Germinal center (tissue), 1 donor: ENCODE measurements around the gene RAD50.

ENCODE experiments used
- DNase-seq: peaks from one replicate; pipeline ENCODE4 v3.0.0; 2012; ENCODE audit warnings: mixed read lengths, low spot score

The RAD50 gene

GRCh38 chr5:132662004-132662401 lies 105.2 kb downstream of the RAD50 start:
- no peak for DNase-seq

GRCh38 chr5:132662925-132663770 lies 106.4 kb downstream of the RAD50 start:
- DNase-seq: peak; percentile 49

- no peak for DNase-seq
Measured at GRCh38 chr5:132663771-132664695, 107.3 kb downstream of the RAD50 start.

GRCh38 chr5:132664696-132665209 lies 108.0 kb downstream of the RAD50 start:
- DNase-seq: no peak

GRCh38 chr5:132665574-132666080 lies 108.8 kb downstream of the RAD50 start:
- no peak for DNase-seq

GRCh38 chr5:132666310-132667123 lies 109.7 kb downstream of the RAD50 start:
- no peak for DNase-seq

- DNase-seq: no peak
Measured at GRCh38 chr5:132667309-132667708, 110.5 kb downstream of the RAD50 start.

GRCh38 chr5:132667761-132668705 lies 111.3 kb downstream of the RAD50 start:
- DNase-seq: no peak

- no peak for DNase-seq
Measured at GRCh38 chr5:132668706-132669454, 112.1 kb downstream of the RAD50 start.

GRCh38 chr5:132669455-132669820 lies 112.7 kb downstream of the RAD50 start:
- DNase-seq: no peak

- DNase-seq: no peak
Measured at GRCh38 chr5:132669966-132670882, 113.4 kb downstream of the RAD50 start.

GRCh38 chr5:132671000-132671399 lies 114.2 kb downstream of the RAD50 start:
- DNase-seq: no peak

- DNase-seq: no peak
Measured at GRCh38 chr5:132673488-132673887, 116.7 kb downstream of the RAD50 start.

GRCh38 chr5:132673939-132674630 lies 117.3 kb downstream of the RAD50 start, which contains the start of gene IL4:
TSS of gene IL4 (plus strand) at chr5:132673989. CDS start at chr5:132674051, 62 bp downstream.
- DNase-seq: no peak

- no peak for DNase-seq
Measured at GRCh38 chr5:132674671-132675506, 118.1 kb downstream of the RAD50 start.

GRCh38 chr5:132675936-132676689 lies 119.3 kb downstream of the RAD50 start:
- no peak for DNase-seq
